Smooth muscle cell (in vitro differentiated cells): ENCODE measurements around the gene RPL13A. TPM values are rescaled to one million over a fixed set of nuclear protein-coding genes. Genes with fewer than 3 reads are reported as not detected.

ENCODE experiments used
- DNase-seq: peaks from one replicate; lab custom pipeline; 2025; ENCODE audit not compliant: unreplicated experiment; lab: John Stamatoyannopoulos, UW
- H2AFZ ChIP-seq: fragments of 200-600 bp; sonication (generic); 2 replicates; pipeline ENCODE4 v1.6.0; 2016; ENCODE audit warnings: antibody characterized with exemption, low read depth, mild to moderate bottlenecking
- H3F3A ChIP-seq: fragments of 200-600 bp; sonication (generic); 2 replicates; pipeline ENCODE4 v1.6.0; 2017; ENCODE audit warnings: antibody characterized with exemption, low read depth
- H3K27ac ChIP-seq: fragments of 200-600 bp; sonication (generic); 2 replicates; pipeline ENCODE4 v1.5.1; 2016; ENCODE audit warnings: low read depth, mild to moderate bottlenecking
- H3K27me3 ChIP-seq: fragments of 200-600 bp; sonication (generic); 2 replicates; pipeline ENCODE4 v1.6.1; 2016; ENCODE audit warnings: low read depth, mild to moderate bottlenecking
- H3K36me3 ChIP-seq: fragments of 200-600 bp; sonication (generic); 2 replicates; pipeline ENCODE4 v1.5.1; 2016; ENCODE audit warnings: low read depth
- H3K4me1 ChIP-seq: fragments of 200-600 bp; sonication (generic); 2 replicates; pipeline ENCODE4 v1.5.1; 2016; ENCODE audit warnings: low read depth
- H3K4me2 ChIP-seq: fragments of 200-600 bp; sonication (generic); 2 replicates; pipeline ENCODE4 v1.6.0; 2016; ENCODE audit warnings: mild to moderate bottlenecking
- H3K4me3 ChIP-seq: fragments of 200-600 bp; sonication (generic); 2 replicates; pipeline ENCODE4 v1.5.1; 2016; ENCODE audit warnings: mild to moderate bottlenecking
- H3K79me2 ChIP-seq: fragments of 200-600 bp; sonication (generic); 2 replicates; pipeline ENCODE4 v1.6.0; 2016; ENCODE audit warnings: low read depth, mild to moderate bottlenecking
- H3K9ac ChIP-seq: fragments of 200-600 bp; sonication (generic); 2 replicates; pipeline ENCODE4 v1.6.0; 2016; ENCODE audit warnings: low read depth
- H3K9me3 ChIP-seq: fragments of 200-600 bp; sonication (generic); replicated peaks from 2 replicates; pipeline ENCODE4 v1.5.1; 2016; ENCODE audit warnings: low read depth
- H4K20me1 ChIP-seq: fragments of 200-600 bp; sonication (generic); 2 replicates; pipeline ENCODE4 v1.6.0; 2016; ENCODE audit warnings: low read depth
- WGBS: methylation state at CpG from one replicate; pipeline ENCODE4 v1.1.7; 2016; ENCODE audit warnings: low lambda C conversion rate; 5-methylcytosine and 5-hydroxymethylcytosine counted together
- polyA plus RNA-seq: library from polyadenylated mRNA; unstranded; fragments of >200 nt; fragmentation: Nextera tagmentation; extraction: Ambion mirVana; gene quantifications from 2 replicates; pipeline ENCODE4 v1.2.1, GENCODE V29; 2016
- total RNA-seq: library from RNA; depleted of rRNA; stranded (reverse); fragments of >200 nt; gene quantifications from 2 replicates; pipeline ENCODE4 v1.2.3, GENCODE V29; 2014
- TF ChIP-seq, protein P1 (sequence below): fragments of 200-600 bp; sonication (generic); IDR thresholded peaks from 2 replicates; pipeline ENCODE4 v1.5.1; 2017; ENCODE audit warnings: borderline replicate concordance, mild to moderate bottlenecking, antibody characterized with exemption; ENCODE audit not compliant: insufficient read depth, poor library complexity, severe bottlenecking

Gene RPL13A
- total RNA-seq = 1,134 and 1,154 TPM in 2 replicates
- 732 and 818 TPM in 2 replicates for polyA plus RNA-seq

DNA sequence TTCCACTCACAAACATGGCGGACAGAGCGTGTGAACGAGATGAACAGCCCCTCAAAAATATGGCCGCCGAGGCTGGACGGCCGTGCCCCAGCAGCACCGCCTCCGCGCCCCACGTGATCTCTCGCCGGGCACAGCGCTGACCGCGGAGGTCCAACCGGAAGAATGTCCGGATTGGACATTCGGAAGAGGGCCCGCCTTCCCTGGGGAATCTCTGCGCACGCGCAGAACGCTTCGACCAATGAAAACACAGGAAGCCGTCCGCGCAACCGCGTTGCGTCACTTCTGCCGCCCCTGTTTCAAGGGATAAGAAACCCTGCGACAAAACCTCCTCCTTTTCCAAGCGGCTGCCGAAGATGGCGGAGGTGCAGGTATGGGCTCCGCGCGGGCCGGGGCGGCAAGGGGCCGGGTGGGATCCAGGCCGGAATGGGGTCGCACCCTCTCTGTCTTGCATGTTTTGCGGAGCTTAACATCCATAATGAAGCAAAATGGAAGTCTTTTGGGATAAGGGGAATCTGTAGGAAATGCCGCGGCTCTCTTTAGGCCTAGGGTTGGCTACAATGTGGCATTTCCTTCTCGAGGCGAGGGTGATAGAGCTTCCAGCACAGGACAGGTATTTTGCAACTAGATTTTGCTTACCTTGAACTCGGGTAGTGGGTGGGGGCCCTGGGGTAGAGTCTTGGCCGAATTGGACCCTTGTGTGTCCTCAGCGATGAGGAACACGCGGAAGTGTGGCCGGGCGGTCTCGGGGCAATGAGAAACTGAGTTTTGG, at the start of gene RPL13A:
Gene RPL13A (plus strand): TSS at position 332 of the 769 bp plus-strand sequence. CDS start 22 bp downstream, at position 354.
- peaks cover 31% of the 10 kb centered on the region for H3F3A ChIP-seq
- DNase-seq = peak; percentile 98
- H3K4me3 ChIP-seq = peak within 1 kb of the TSS; percentile 100
- peak within 1 kb of the TSS; percentile 88 for H3K27ac ChIP-seq
- no peaks in the 10 kb centered on the region for H3K27me3 ChIP-seq
- H2AFZ ChIP-seq = peak within 1 kb of the TSS; percentile 85
- peaks cover 13% of the 10 kb centered on the region for H3K4me1 ChIP-seq
- H3K9ac ChIP-seq = peak within 1 kb of the TSS; percentile 99
- H3K4me2 ChIP-seq = peak within 1 kb of the TSS; percentile 94
- TF ChIP-seq, protein P1, sequence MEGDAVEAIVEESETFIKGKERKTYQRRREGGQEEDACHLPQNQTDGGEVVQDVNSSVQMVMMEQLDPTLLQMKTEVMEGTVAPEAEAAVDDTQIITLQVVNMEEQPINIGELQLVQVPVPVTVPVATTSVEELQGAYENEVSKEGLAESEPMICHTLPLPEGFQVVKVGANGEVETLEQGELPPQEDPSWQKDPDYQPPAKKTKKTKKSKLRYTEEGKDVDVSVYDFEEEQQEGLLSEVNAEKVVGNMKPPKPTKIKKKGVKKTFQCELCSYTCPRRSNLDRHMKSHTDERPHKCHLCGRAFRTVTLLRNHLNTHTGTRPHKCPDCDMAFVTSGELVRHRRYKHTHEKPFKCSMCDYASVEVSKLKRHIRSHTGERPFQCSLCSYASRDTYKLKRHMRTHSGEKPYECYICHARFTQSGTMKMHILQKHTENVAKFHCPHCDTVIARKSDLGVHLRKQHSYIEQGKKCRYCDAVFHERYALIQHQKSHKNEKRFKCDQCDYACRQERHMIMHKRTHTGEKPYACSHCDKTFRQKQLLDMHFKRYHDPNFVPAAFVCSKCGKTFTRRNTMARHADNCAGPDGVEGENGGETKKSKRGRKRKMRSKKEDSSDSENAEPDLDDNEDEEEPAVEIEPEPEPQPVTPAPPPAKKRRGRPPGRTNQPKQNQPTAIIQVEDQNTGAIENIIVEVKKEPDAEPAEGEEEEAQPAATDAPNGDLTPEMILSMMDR = no peak
- peaks cover 37% of the 10 kb centered on the region for H3K79me2 ChIP-seq
- under 1% methylated on average over 56 of the region's 57 CpGs for WGBS
- peaks cover 49% of the 10 kb centered on the region for H4K20me1 ChIP-seq
- H3K9me3 ChIP-seq = no peaks in the 10 kb centered on the region
- no peaks in the 10 kb centered on the region for H3K36me3 ChIP-seq

DNA sequence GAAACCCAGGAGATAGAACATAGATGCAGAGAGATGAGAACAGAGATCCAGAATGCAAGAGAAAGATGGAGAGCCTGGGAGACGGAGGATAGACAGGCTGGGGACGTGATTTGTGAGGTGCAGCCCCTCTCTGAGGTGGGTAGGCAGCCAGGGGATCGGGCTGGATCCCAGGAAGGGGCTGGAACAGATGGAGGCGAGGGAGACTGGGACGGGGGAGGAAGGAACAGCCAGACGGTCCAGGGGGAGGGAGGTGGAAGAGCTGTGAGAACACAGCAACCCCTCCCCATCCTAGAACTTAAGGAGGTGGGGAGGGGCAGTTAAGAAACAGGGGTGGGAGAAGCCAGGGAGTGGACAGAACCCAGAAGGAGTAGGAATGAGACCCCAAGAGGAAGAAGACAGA, 49.1 kb upstream of the RPL13A start:
- peaks cover 6% of the 10 kb centered on the region for H3K4me1 ChIP-seq
- DNase-seq = no peak
- WGBS = 28% methylated on average over 4 of the region's 6 CpGs

DNA sequence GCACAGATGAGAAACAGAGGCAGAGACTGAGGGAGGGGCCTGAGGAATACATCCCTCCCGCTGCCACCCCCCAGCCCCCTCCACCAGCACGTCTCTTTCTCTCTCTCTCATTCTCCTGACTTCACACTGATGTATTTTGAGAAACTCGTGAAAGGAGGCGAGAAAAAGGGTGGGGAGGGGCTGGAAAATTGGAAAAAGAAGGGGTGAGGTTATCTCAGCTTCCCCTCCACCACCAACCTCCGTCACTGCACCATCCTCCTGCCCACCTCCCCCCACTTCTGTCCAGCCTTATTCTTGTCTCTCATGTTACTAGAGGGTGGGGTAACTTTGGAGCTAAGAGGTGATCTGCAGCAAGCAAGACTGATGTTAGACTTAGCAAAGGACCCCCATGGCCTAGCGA, 47.6 kb upstream of the RPL13A start:
- 68% methylated on average over 6 of the region's 6 CpGs for WGBS
- H3K4me1 ChIP-seq = peaks cover 6% of the 10 kb centered on the region
- no peaks in the 10 kb centered on the region for H3K36me3 ChIP-seq
- DNase-seq = no peak
- H3F3A ChIP-seq = peaks cover 8% of the 10 kb centered on the region
- H3K27me3 ChIP-seq = peaks cover 76% of the 10 kb centered on the region
- H3K9me3 ChIP-seq = no peaks in the 10 kb centered on the region
- no peak overlapping the region for H3K4me3 ChIP-seq
- no peak overlapping the region for H3K4me2 ChIP-seq
- TF ChIP-seq, protein P1 = no peak
- H3K79me2 ChIP-seq = no peaks in the 10 kb centered on the region
- H4K20me1 ChIP-seq = no peaks in the 10 kb centered on the region
- no peak overlapping the region for H3K9ac ChIP-seq
- no peak overlapping the region for H2AFZ ChIP-seq
- no peak overlapping the region for H3K27ac ChIP-seq

More for the DNA sequence above, 49.1 kb upstream of the RPL13A start:
- Histone ChIP-seq H3K4me2 (no peak overlapping the region), H3K27ac (no peak overlapping the region), H3K4me3 (no peak overlapping the region), H3F3A (peaks cover 8% of the 10 kb centered on the region), H3K9me3 (no peaks in the 10 kb centered on the region), H4K20me1 (no peaks in the 10 kb centered on the region), H3K36me3 (no peaks in the 10 kb centered on the region), H3K79me2 (no peaks in the 10 kb centered on the region), H3K9ac (no peak overlapping the region), H2AFZ (no peak overlapping the region), H3K27me3 (peaks cover 92% of the 10 kb centered on the region)
- TF ChIP-seq, protein P1 = no peak
